ENCODE results near the gene RNF114.

DNA sequence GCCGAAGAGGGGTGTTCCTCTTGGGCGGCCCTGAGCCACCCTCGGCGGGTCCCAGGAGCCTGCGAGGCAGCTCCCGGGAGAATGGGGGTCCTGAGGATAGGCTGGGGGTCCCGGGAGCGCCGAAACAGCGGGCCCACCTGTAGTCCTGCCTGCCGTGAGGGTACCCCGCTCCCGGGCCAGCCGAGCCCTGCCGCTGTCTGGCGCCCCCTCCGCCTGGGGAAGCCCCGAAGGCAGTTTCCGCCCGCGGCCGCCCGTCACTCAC, 21.1 kb upstream of the RNF114 start:
- TF ChIP-seq, protein P1, sequence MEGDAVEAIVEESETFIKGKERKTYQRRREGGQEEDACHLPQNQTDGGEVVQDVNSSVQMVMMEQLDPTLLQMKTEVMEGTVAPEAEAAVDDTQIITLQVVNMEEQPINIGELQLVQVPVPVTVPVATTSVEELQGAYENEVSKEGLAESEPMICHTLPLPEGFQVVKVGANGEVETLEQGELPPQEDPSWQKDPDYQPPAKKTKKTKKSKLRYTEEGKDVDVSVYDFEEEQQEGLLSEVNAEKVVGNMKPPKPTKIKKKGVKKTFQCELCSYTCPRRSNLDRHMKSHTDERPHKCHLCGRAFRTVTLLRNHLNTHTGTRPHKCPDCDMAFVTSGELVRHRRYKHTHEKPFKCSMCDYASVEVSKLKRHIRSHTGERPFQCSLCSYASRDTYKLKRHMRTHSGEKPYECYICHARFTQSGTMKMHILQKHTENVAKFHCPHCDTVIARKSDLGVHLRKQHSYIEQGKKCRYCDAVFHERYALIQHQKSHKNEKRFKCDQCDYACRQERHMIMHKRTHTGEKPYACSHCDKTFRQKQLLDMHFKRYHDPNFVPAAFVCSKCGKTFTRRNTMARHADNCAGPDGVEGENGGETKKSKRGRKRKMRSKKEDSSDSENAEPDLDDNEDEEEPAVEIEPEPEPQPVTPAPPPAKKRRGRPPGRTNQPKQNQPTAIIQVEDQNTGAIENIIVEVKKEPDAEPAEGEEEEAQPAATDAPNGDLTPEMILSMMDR (conservative IDR thresholded peaks at IDR 0.05 in 1 of 2, IDR thresholded peaks at IDR 0.05 in 1 of 2; ENCODE audit: low read depth in 1 of 2, low read length in 2 of 2): peak in 1 of 2 donors; percentile 2
- TF ChIP-seq EZH2 (IDR thresholded peaks at IDR 0.05; ENCODE audit: low read length, missing control alignments): no peak
